Progenitor cell of endocrine pancreas (in vitro differentiated cells): ENCODE data around the gene SMIM11. TPM values are rescaled to one million over a fixed set of nuclear protein-coding genes. Genes with fewer than 3 reads are reported as not detected.

Experiments used
- DNase-seq: peaks from one replicate; pipeline ENCODE4 v3.0.0; 2021; ENCODE audit warnings: low spot score; ENCODE audit not compliant: unreplicated experiment
- H3K27ac Mint-ChIP-seq: 2 replicates; pipeline ENCODE4 v1.8.0; 2021; ENCODE audit warnings: mild to moderate bottlenecking, moderate library complexity, mixed read lengths
- H3K27me3 Mint-ChIP-seq: 2 replicates; pipeline ENCODE4 v1.8.0; 2021; ENCODE audit warnings: mixed read lengths
- H3K36me3 Mint-ChIP-seq: 2 replicates; pipeline ENCODE4 v1.8.0; 2022; ENCODE audit warnings: mixed read lengths; ENCODE audit not compliant: insufficient read depth
- H3K4me1 Mint-ChIP-seq: 2 replicates; pipeline ENCODE4 v1.8.0; 2021; ENCODE audit warnings: low read depth, mixed read lengths
- H3K4me3 Mint-ChIP-seq: 2 replicates; pipeline ENCODE4 v1.8.0; 2021; ENCODE audit warnings: low read depth, mild to moderate bottlenecking, moderate library complexity, mixed read lengths
- H3K9me3 Mint-ChIP-seq: 2 replicates; pipeline ENCODE4 v1.8.0; 2021; ENCODE audit warnings: low read depth, mixed read lengths
- total RNA-seq: library from RNA; stranded (reverse); gene quantifications from 2 replicates; pipeline ENCODE4 v1.2.1, GENCODE V29; 2021
- TF ChIP-seq, protein P1 (sequence below): fragments of 200-600 bp; sonication (generic); IDR thresholded peaks from one replicate; pipeline ENCODE4 v1.5.0; 2021; ENCODE audit warnings: antibody characterized with exemption, mild to moderate bottlenecking; ENCODE audit not compliant: unreplicated experiment

SMIM11 gene
- total RNA-seq, 1 donor from 2014 or later: 22.7 TPM

DNA sequence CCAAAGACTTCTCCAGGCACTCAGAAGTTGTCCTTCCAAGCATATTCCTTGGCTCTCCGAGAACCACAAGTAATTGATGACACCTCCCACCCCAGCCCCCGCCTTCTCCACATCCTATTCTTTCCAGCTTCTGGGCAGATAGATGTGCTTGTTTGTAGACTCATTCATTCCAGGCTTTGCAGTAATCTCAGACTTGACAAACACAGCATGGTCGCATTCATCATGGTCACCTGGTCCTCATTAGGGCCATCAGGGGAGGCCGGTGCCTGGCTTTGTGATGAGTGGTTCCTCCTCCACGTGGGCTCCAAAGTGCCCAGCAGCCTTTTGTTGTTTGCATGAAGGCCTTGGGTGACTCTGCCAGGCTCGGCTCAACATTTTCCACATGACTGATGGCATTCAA is 40.0 kb upstream of the SMIM11 start:
- no peak for DNase-seq
- H3K4me3 Mint-ChIP-seq: no peak overlapping the region

DNA sequence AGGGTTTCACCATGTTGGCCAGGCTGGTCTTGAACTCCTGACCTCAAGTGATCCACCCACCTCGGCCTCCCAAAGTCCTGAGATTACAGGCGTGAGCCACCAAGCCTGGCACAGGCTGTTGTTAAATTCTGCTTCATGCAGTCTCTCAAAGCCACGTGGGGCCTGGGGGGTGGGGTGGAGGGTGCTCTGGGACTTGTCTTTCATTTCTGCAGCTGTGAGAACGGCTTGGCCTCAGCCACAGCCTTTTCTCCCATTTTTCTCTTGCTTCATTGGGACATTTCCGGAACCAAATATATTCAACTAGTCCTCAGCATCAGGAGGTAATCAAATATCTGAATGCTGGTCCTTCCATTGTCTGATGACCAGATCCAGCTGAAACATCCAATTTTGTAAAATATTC is 39.1 kb upstream of the SMIM11 start:
- peaks cover 2% of the 10 kb centered on the region for H3K27me3 Mint-ChIP-seq
- H3K4me3 Mint-ChIP-seq: no peak overlapping the region
- no peaks in the 10 kb centered on the region for H3K36me3 Mint-ChIP-seq
- no peaks in the 10 kb centered on the region for H3K9me3 Mint-ChIP-seq
- H3K27ac Mint-ChIP-seq: no peak overlapping the region
- peaks cover 2% of the 10 kb centered on the region for H3K4me1 Mint-ChIP-seq
- DNase-seq: no peak
- TF ChIP-seq, protein P1, sequence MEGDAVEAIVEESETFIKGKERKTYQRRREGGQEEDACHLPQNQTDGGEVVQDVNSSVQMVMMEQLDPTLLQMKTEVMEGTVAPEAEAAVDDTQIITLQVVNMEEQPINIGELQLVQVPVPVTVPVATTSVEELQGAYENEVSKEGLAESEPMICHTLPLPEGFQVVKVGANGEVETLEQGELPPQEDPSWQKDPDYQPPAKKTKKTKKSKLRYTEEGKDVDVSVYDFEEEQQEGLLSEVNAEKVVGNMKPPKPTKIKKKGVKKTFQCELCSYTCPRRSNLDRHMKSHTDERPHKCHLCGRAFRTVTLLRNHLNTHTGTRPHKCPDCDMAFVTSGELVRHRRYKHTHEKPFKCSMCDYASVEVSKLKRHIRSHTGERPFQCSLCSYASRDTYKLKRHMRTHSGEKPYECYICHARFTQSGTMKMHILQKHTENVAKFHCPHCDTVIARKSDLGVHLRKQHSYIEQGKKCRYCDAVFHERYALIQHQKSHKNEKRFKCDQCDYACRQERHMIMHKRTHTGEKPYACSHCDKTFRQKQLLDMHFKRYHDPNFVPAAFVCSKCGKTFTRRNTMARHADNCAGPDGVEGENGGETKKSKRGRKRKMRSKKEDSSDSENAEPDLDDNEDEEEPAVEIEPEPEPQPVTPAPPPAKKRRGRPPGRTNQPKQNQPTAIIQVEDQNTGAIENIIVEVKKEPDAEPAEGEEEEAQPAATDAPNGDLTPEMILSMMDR: no peak

More for the DNA sequence above, 40.0 kb upstream of the SMIM11 start:
- H3K4me1 Mint-ChIP-seq: peaks cover 2% of the 10 kb centered on the region
- H3K9me3 Mint-ChIP-seq: no peaks in the 10 kb centered on the region
- peaks cover 2% of the 10 kb centered on the region for H3K27me3 Mint-ChIP-seq
- TF ChIP-seq, protein P1: no peak
- no peaks in the 10 kb centered on the region for H3K36me3 Mint-ChIP-seq
- H3K27ac Mint-ChIP-seq: no peak overlapping the region

DNA sequence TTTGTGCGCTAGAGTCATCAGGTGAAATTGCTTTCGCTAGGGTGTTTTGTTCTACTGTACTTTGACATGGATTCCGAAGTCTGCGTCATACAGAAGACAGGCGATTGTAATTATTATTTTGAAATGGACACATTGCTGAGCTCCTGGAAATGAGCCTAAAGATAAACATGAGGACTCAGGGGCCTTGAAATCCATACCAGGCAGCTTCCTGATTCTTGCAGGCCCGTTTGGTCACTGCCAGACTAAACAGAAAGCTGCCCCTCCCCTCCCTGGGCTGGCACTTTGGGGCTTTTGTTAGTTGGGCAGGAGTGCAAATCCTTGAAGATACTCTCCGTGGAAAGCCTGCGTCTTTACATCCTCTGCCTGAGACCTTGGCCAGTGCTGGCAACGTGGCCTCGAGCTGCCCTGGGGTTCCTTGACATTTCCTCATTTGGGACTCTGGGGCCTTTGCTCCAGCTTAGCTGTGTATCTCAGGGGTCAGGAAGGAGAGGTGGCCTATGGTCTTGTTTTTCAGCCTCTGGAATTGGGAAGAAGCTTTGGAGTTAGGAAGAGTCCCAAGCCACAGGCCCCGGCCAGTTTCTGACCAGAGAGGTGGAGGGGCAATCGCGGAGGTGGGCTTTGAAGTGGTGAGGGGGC is 38.4 kb upstream of the SMIM11 start:
- no peaks in the 10 kb centered on the region for H3K9me3 Mint-ChIP-seq
- no peak for DNase-seq
- peaks cover 2% of the 10 kb centered on the region for H3K27me3 Mint-ChIP-seq
- H3K4me1 Mint-ChIP-seq: peaks cover 2% of the 10 kb centered on the region
- H3K36me3 Mint-ChIP-seq: no peaks in the 10 kb centered on the region
- no peak overlapping the region for H3K27ac Mint-ChIP-seq
- TF ChIP-seq, protein P1: no peak
- no peak overlapping the region for H3K4me3 Mint-ChIP-seq

DNA sequence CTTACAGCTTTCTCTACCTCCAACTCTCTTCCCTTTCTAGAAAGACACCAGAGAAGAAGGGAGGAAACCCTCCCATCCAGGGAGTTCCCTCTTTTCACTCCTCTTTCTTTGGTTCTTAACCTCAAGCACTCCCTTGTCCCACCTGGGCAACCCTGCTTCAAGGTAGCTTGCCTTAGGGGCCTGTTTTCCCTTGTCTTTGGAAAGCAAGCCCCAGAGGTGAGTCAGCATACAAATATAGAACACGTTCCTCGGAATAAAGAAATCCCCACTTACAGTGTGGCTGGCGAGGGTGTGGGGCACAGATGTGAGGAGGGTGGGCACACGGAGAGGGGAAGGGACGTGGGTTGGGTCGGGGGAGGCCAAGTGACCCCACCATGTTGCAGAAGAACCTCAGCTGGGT is 37.6 kb upstream of the SMIM11 start:
- Mint-ChIP-seq H3K9me3 (no peaks in the 10 kb centered on the region), H3K36me3 (no peaks in the 10 kb centered on the region), H3K27me3 (peaks cover 2% of the 10 kb centered on the region), H3K4me1 (peaks cover 2% of the 10 kb centered on the region), H3K27ac (no peak overlapping the region), H3K4me3 (no peak overlapping the region)
- DNase-seq: no peak
- TF ChIP-seq, protein P1: no peak

DNA sequence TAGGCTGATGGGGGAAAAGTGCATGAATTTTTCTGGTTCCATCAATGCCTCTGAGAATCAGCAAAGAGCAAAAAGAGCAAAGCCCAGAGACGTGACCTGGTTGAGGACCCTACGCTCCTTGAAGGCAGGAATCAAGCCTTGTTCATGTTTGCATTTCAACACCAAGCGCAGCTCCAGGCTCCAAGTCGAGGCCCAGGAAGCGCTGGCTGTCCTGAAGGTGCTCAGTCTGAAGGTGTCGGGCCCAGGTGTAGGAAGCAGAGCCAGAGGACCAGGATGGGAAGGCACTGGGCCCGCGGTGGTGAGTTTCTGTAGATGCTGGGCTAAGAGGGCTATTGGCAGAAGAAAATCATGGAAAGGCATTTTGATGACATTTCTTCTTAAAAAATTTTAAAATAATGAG is 37.1 kb upstream of the SMIM11 start:
- Mint-ChIP-seq H3K27ac (no peak overlapping the region), H3K36me3 (no peaks in the 10 kb centered on the region), H3K4me3 (no peak overlapping the region), H3K4me1 (no peaks in the 10 kb centered on the region), H3K9me3 (no peaks in the 10 kb centered on the region), H3K27me3 (peaks cover 2% of the 10 kb centered on the region)
- no peak for DNase-seq
- TF ChIP-seq, protein P1: no peak
